Coronary artery (tissue), 2 donors: ENCODE results near the gene SETDB1.
"Not testable (repeated sequence)": the region's sequence is repeated elsewhere in the genome, so short reads cannot be mapped to it uniquely, and the experiment has no call there.

Experiments used
- DNase-seq: peaks from one replicate; pipeline ENCODE4 v3.0.0-alpha.2; 2017; ENCODE audit warnings: low spot score
- H3K27ac ChIP-seq, 2 donors: fragments of 200-600 bp; sonication (generic); one replicate each; pipeline ENCODE4 v1.5.1; 2016 to 2019
- H3K4me3 ChIP-seq: fragments of 200-600 bp; sonication (generic); 2 replicates; pipeline ENCODE4 v1.5.1; 2016; ENCODE audit warnings: mild to moderate bottlenecking, moderate library complexity
- CTCF ChIP-seq: fragments of 200-600 bp; sonication (generic); IDR thresholded peaks from one replicate; pipeline ENCODE4 v1.5.1; 2019; ENCODE audit warnings: antibody characterized with exemption

Gene SETDB1

GRCh38 chr1:150912623-150913022 is 13.5 kb upstream of the SETDB1 start:
- Histone ChIP-seq H3K27ac (no peak overlapping the region), H3K4me3 (no peak overlapping the region)
- TF ChIP-seq CTCF: no peak

GRCh38 chr1:150917387-150917786 is 8.8 kb upstream of the SETDB1 start:
- no peak for DNase-seq
- H3K27ac ChIP-seq: no peak overlapping the region
- no peak overlapping the region for H3K4me3 ChIP-seq
- no peak for TF ChIP-seq CTCF

More at GRCh38 chr1:150912623-150913022, 13.5 kb upstream of the SETDB1 start:
- no peak for DNase-seq

GRCh38 chr1:150922519-150922975 is 3.6 kb upstream of the SETDB1 start:
- TF ChIP-seq CTCF: peak; percentile 47
- H3K27ac ChIP-seq: no peak overlapping the region
- no peak for DNase-seq

GRCh38 chr1:150925080-150925479 is 1.1 kb upstream of the SETDB1 start:
- no peak overlapping the region for H3K4me3 ChIP-seq
- TF ChIP-seq CTCF: no peak
- no peak overlapping the region for H3K27ac ChIP-seq
- no peak for DNase-seq

More at GRCh38 chr1:150922519-150922975, 3.6 kb upstream of the SETDB1 start:
- no peak overlapping the region for H3K4me3 ChIP-seq

GRCh38 chr1:150927624-150928023 is 1.5 kb downstream of the SETDB1 start:
- no peak overlapping the region for H3K27ac ChIP-seq
- H3K4me3 ChIP-seq: no peak overlapping the region
- no peak for TF ChIP-seq CTCF
- no peak for DNase-seq

GRCh38 chr1:150928286-150928685 is 2.1 kb downstream of the SETDB1 start:
- TF ChIP-seq CTCF: no peak
- Histone ChIP-seq H3K4me3 (no peak overlapping the region), H3K27ac (no peak overlapping the region)
- no peak for DNase-seq

- H3K4me3 ChIP-seq, H3K27ac ChIP-seq, DNase-seq: not testable (repeated sequence)
Observed at GRCh38 chr1:150928775-150929174, 2.6 kb downstream of the SETDB1 start.

GRCh38 chr1:150931773-150932172 is 5.6 kb downstream of the SETDB1 start:
- no peak overlapping the region for H3K27ac ChIP-seq
- H3K4me3 ChIP-seq: no peak overlapping the region
- no peak for DNase-seq
- TF ChIP-seq CTCF: no peak
